Spleen (tissue), 11 donors: Measurements from ENCODE around the gene POMP. TPM values are rescaled to one million over a fixed set of nuclear protein-coding genes. Genes with fewer than 3 reads are reported as not detected.
"Not testable (repeated sequence)": the region's sequence is repeated elsewhere in the genome, so short reads cannot be mapped to it uniquely, and the experiment has no call there.

Experiments used
- DNase-seq: peaks from one replicate; pipeline ENCODE4 v3.0.0-alpha.2; 2020
- H3K27ac ChIP-seq, 8 donors: fragments of 200-600 bp; sonication (generic) in 7 of 8; 1 replicate in 4 of 8; 2 replicates in 4 of 8; pipeline versions ENCODE4 v1.5.0 to v1.8.0; 2016 to 2021; ENCODE audit warnings: inconsistent platforms in 4 of 8, mild to moderate bottlenecking in 4 of 8, moderate library complexity in 1 of 8
- H3K27me3 ChIP-seq, 7 donors: fragments of 200-600 bp; sonication (generic) in 6 of 7; replicated peaks in 1 of 7; 1 replicate in 4 of 7; 2 replicates in 3 of 7; pipeline versions ENCODE4 v1.5.0 to v1.8.0; 2016 to 2021; ENCODE audit warnings: inconsistent platforms in 3 of 7, mild to moderate bottlenecking in 1 of 7
- H3K36me3 ChIP-seq, 6 donors: fragments of 200-600 bp; sonication (generic) in 5 of 6; 1 replicate in 4 of 6; 2 replicates in 2 of 6; pipeline versions ENCODE4 v1.5.0 to v1.8.0; 2016 to 2021; ENCODE audit warnings: inconsistent platforms in 2 of 6
- H3K4me1 ChIP-seq, 6 donors: fragments of 200-600 bp; sonication (generic) in 5 of 6; 1 replicate in 3 of 6; 2 replicates in 3 of 6; pipeline versions ENCODE4 v1.5.0 to v1.8.0; 2016 to 2021; ENCODE audit warnings: inconsistent platforms in 3 of 6
- H3K4me3 ChIP-seq, 8 donors: fragments of 200-600 bp; sonication (generic) in 7 of 8; 1 replicate in 4 of 8; 2 replicates in 4 of 8; pipeline versions ENCODE4 v1.5.0 to v1.8.0; 2016 to 2021; ENCODE audit warnings: inconsistent platforms in 4 of 8, mild to moderate bottlenecking in 4 of 8, moderate library complexity in 2 of 8
- H3K9me3 ChIP-seq, 8 donors: fragments of 200-600 bp; sonication (generic) in 7 of 8; 1 replicate in 4 of 8; 2 replicates in 4 of 8; pipeline versions ENCODE4 v1.5.0 to v1.8.0; 2016 to 2021; ENCODE audit warnings: inconsistent platforms in 4 of 8
- CTCF ChIP-seq, 11 experiments: fragments of 200-600 bp in 7 of 11; fragments of 450-650 bp in 4 of 11; sonication (generic) in 4 of 11; IDR thresholded peaks in 8 of 11; conservative IDR thresholded peaks in 3 of 11; 1 replicate in 7 of 11; 2 replicates in 4 of 11; pipeline versions ENCODE4 v1.4.0 to v1.8.0; 2016 to 2021; ENCODE audit warnings: antibody characterized with exemption in 11 of 11, inconsistent platforms in 4 of 11, mild to moderate bottlenecking in 1 of 11
- POLR2A ChIP-seq, 3 donors: fragments of 450-650 bp; IDR thresholded peaks; one replicate each; pipeline ENCODE4 v1.5.1; 2017; ENCODE audit warnings: antibody characterized with exemption in 3 of 3, mild to moderate bottlenecking in 1 of 3
- POLR2AphosphoS5 ChIP-seq, 3 donors: sonication (generic); formaldehyde crosslinking; IDR thresholded peaks; one replicate each; pipeline ENCODE4 v1.5.1; 2017; ENCODE audit warnings: antibody characterized with exemption in 3 of 3
- WGBS, 5 donors: extraction: QIAGEN DNeasy Blood & Tissue Kit in 3 of 5; methylation state at CpG; one replicate each; pipeline versions ENCODE4 v1.1.5 to v1.1.7; 2013 to 2018; 5-methylcytosine and 5-hydroxymethylcytosine counted together
- intact Hi-C: fragments of 100-400 bp; cut with DNase I; formaldehyde crosslinking; loops from one replicate; pipeline ENCODE4 v1.15.0; 2023; ENCODE audit warnings: low total_unique reads
- polyA plus RNA-seq, 3 donors: library from polyadenylated mRNA; stranded (reverse); fragments of 200-250 nt; gene quantifications; one replicate each; pipeline ENCODE4 v1.2.1, GENCODE V29; 2013
- total RNA-seq, 7 donors: library from RNA; depleted of rRNA in 3 of 7; stranded (reverse); fragments of >200 nt in 3 of 7; fragmentation: NEBNext Ultra II Directional in 4 of 7; extraction: Animal tissue kit (Norgen Biotek cat#: 25700) in 4 of 7; gene quantifications; one replicate each; pipeline versions ENCODE4 v1.1.0 to v1.2.1, GENCODE V29; 2016 to 2021
- donor health status: healthy with polysubstance abuse.
- donor health status: DM: no; HTN: no; CAD: no; lungs with moderate emphysema.
- donor health status: DM: no; HTN: no; CAD: no.
- donor health status: Bipolar disorder and iron deficiency.
- donor health status: healthy.
- donor health status: DM: no; HTN: no; CAD: no.
- donor health status: DM: yes; HTN: yes; CAD: no.

POMP gene
- total and polyA plus RNA-seq, 10 donors = 28.8 to 97.5 (median 53.2) TPM

- DNase-seq = no peak
- 70 to 83% (median 78%) methylated on average over 1 of the region's 1 CpG for WGBS, 5 donors
- H3K4me1 ChIP-seq = peaks cover 0 to 1% (median 0%) of the 10 kb centered on the region in 6 donors
- no peak overlapping the region for H3K4me3 ChIP-seq
- peaks cover 0 to 74% (median 62%) of the 10 kb centered on the region in 6 donors for H3K36me3 ChIP-seq
- H3K9me3 ChIP-seq = no peaks in the 10 kb centered on the region
- H3K27ac ChIP-seq = no peak overlapping the region
- H3K27me3 ChIP-seq = no peaks in the 10 kb centered on the region
- intact Hi-C loops = no loop called here
- no peak for TF ChIP-seq POLR2AphosphoS5 (IDR thresholded peaks at IDR 0.05)
- TF ChIP-seq POLR2A (IDR thresholded peaks at IDR 0.05) = no peak
- no peak for TF ChIP-seq CTCF (IDR thresholded peaks at IDR 0.05 in 8 of 11, conservative IDR thresholded peaks at IDR 0.05 in 3 of 11)
Measured at GRCh38 chr13:28678809-28679208, 19.9 kb downstream of the POMP start.

GRCh38 chr13:28679628-28680027 is 20.7 kb downstream of the POMP start:
- no peaks in the 10 kb centered on the region for H3K4me1 ChIP-seq
- H3K36me3 ChIP-seq = peaks cover 0 to 66% (median 55%) of the 10 kb centered on the region in 6 donors
- TF ChIP-seq POLR2A (IDR thresholded peaks at IDR 0.05) = no peak
- peak in 5 of 11 experiments; percentile 17 to 36 (median 24) for TF ChIP-seq CTCF (IDR thresholded peaks at IDR 0.05 in 8 of 11, conservative IDR thresholded peaks at IDR 0.05 in 3 of 11)
- no peak overlapping the region for H3K4me3 ChIP-seq
- DNase-seq = no peak
- intact Hi-C loops = no loop called here
- H3K27me3 ChIP-seq = no peaks in the 10 kb centered on the region
- no peaks in the 10 kb centered on the region for H3K9me3 ChIP-seq
- H3K27ac ChIP-seq = no peak overlapping the region
- WGBS, 5 donors = 92 to 96% (median 95%) methylated on average over 1 of the region's 1 CpG

GRCh38 chr13:28680541-28680940 is 21.6 kb downstream of the POMP start:
- 89 to 98% (median 97%) methylated on average over 2 of the region's 2 CpGs for WGBS, 5 donors
- Histone ChIP-seq H3K4me3 (no peak overlapping the region), H3K27me3 (no peaks in the 10 kb centered on the region), H3K9me3 (no peaks in the 10 kb centered on the region), H3K36me3 (peaks cover 0 to 57% (median 46%) of the 10 kb centered on the region in 6 donors), H3K4me1 (no peaks in the 10 kb centered on the region), H3K27ac (no peak overlapping the region)
- TF ChIP-seq POLR2AphosphoS5 (IDR thresholded peaks at IDR 0.05) (no peak), POLR2A (IDR thresholded peaks at IDR 0.05) (no peak), CTCF (IDR thresholded peaks at IDR 0.05 in 8 of 11, conservative IDR thresholded peaks at IDR 0.05 in 3 of 11) (no peak)
- intact Hi-C loops = no loop called here
- no peak for DNase-seq

GRCh38 chr13:28683169-28683568 is 24.2 kb downstream of the POMP start:
- H3K27ac ChIP-seq, H3K4me1 ChIP-seq, H3K4me3 ChIP-seq, H3K27me3 ChIP-seq, DNase-seq, intact Hi-C loops: not testable (repeated sequence)
- H3K9me3 ChIP-seq = peaks cover 0 to 17% (median 8%) of the 10 kb centered on the region in 8 donors
- WGBS, 5 donors = 83 to 89% (median 88%) methylated on average over 8 of the region's 8 CpGs
- peaks cover 0 to 31% (median 21%) of the 10 kb centered on the region in 6 donors for H3K36me3 ChIP-seq

- H3K36me3 ChIP-seq = peaks cover 0 to 20% (median 12%) of the 10 kb centered on the region in 6 donors
- no peaks in the 10 kb centered on the region for H3K4me1 ChIP-seq
- TF ChIP-seq POLR2A (IDR thresholded peaks at IDR 0.05) = no peak
- TF ChIP-seq POLR2AphosphoS5 (IDR thresholded peaks at IDR 0.05) = peak in 1 of 3 donors; percentile 60
- TF ChIP-seq CTCF (IDR thresholded peaks at IDR 0.05 in 8 of 11, conservative IDR thresholded peaks at IDR 0.05 in 3 of 11) = no peak
- DNase-seq = no peak
- 57 to 89% (median 76%) methylated on average over 3 to 7 of the region's 7 CpGs for WGBS, 5 donors
- intact Hi-C loops = no loop called here
- no peak overlapping the region for H3K27ac ChIP-seq
- peaks cover 0 to 28% (median 17%) of the 10 kb centered on the region in 8 donors for H3K9me3 ChIP-seq
- H3K27me3 ChIP-seq = no peaks in the 10 kb centered on the region
- no peak overlapping the region for H3K4me3 ChIP-seq
Measured at GRCh38 chr13:28684257-28684656, 25.3 kb downstream of the POMP start.
